CD4-positive, CD25-positive, alpha-beta regulatory T cell (primary cell): ENCODE results near the gene UGT8. TPM values are rescaled to one million over a fixed set of nuclear protein-coding genes. Genes with fewer than 3 reads are reported as not detected.
"Not testable (repeated sequence)": the region's sequence is repeated elsewhere in the genome, so short reads cannot be mapped to it uniquely, and the experiment has no call there.

Source experiments
- ATAC-seq, 2 donors: fragments of 150-1000 bp; cut with Tn5 transposase; one replicate each; pipeline ENCODE4 v1.10.0; 2021; ENCODE audit warnings: low read depth in 2 of 2, moderate number of reproducible peaks in 2 of 2, moderate library complexity in 1 of 2
- DNase-seq, 3 donors: peaks; one replicate each; pipeline versions ENCODE4 v3.0.0 to v3.0.0-alpha.2; 2012 to 2022; ENCODE audit warnings: mixed read lengths in 1 of 3
- H3K27ac ChIP-seq: one replicate; pipeline ENCODE4 v1.7.0; 2013; ENCODE audit warnings: mild to moderate bottlenecking, low read length; ENCODE audit not compliant: insufficient read depth, poor library complexity, severe bottlenecking
- H3K27me3 ChIP-seq: one replicate; pipeline ENCODE4 v1.7.0; 2013; ENCODE audit warnings: low read length; ENCODE audit not compliant: control insufficient read depth, insufficient read depth
- H3K36me3 ChIP-seq: one replicate; pipeline ENCODE4 v1.7.0; 2013; ENCODE audit warnings: mild to moderate bottlenecking, low read length, moderate library complexity; ENCODE audit not compliant: control insufficient read depth, insufficient read depth
- H3K4me1 ChIP-seq: 2 replicates; pipeline ENCODE4 v1.7.0; 2013; ENCODE audit warnings: mild to moderate bottlenecking, low read length; ENCODE audit not compliant: insufficient read depth, control insufficient read depth, poor library complexity, severe bottlenecking
- H3K4me3 ChIP-seq: one replicate; pipeline ENCODE4 v1.7.0; 2013; ENCODE audit warnings: low read depth, mild to moderate bottlenecking, low read length, moderate library complexity
- H3K9me3 ChIP-seq, 2 experiments: 1 replicate in 1 of 2; 2 replicates in 1 of 2; pipeline ENCODE4 v1.7.0; 2013; ENCODE audit warnings: low read length in 2 of 2, mild to moderate bottlenecking in 1 of 2, moderate library complexity in 1 of 2; ENCODE audit not compliant: control insufficient read depth in 2 of 2
- H3K27ac Mint-ChIP-seq, 3 donors: one replicate each; pipeline ENCODE4 v1.8.0; 2020 to 2022; ENCODE audit warnings: mild to moderate bottlenecking in 3 of 3, mixed read lengths in 3 of 3, moderate library complexity in 2 of 3
- H3K27me3 Mint-ChIP-seq: one replicate; pipeline ENCODE4 v1.8.0; 2022; ENCODE audit warnings: mild to moderate bottlenecking, mixed read lengths
- H3K36me3 Mint-ChIP-seq: one replicate; pipeline ENCODE4 v1.8.0; 2020; ENCODE audit warnings: mixed read lengths
- H3K4me1 Mint-ChIP-seq, 4 donors: one replicate each; pipeline ENCODE4 v1.8.0; 2020 to 2022; ENCODE audit warnings: mixed read lengths in 4 of 4, mild to moderate bottlenecking in 1 of 4
- H3K4me3 Mint-ChIP-seq, 4 donors: one replicate each; pipeline ENCODE4 v1.8.0; 2020 to 2022; ENCODE audit warnings: mild to moderate bottlenecking in 4 of 4, mixed read lengths in 4 of 4, moderate library complexity in 3 of 4
- H3K9me3 Mint-ChIP-seq, 7 donors: one replicate each; pipeline ENCODE4 v1.8.0; 2020 to 2022; ENCODE audit warnings: mixed read lengths in 7 of 7, mild to moderate bottlenecking in 3 of 7, moderate library complexity in 2 of 7
- polyA plus RNA-seq, 4 donors: library from polyadenylated mRNA; unstranded; fragments of 300-500 nt; fragmentation: Illumina TruSeq; gene quantifications; one replicate each; pipeline ENCODE4 v1.2.3, GENCODE V29; 2021
- total RNA-seq: library from RNA; stranded (reverse); gene quantifications from one replicate; pipeline ENCODE4 v1.2.3, GENCODE V29; 2022

The UGT8 gene
- total and polyA plus RNA-seq, 5 donors from 2014 or later: not detected

- Histone ChIP-seq H3K9me3 (no peaks in the 10 kb centered on the region), H3K4me3 (no peak overlapping the region), H3K27ac (no peak overlapping the region), H3K4me1 (no peaks in the 10 kb centered on the region), H3K27me3 (no peaks in the 10 kb centered on the region), H3K36me3 (no peaks in the 10 kb centered on the region)
- ATAC-seq: no peak
- no peaks in the 10 kb centered on the region for H3K4me1 Mint-ChIP-seq
- peaks cover 1 to 23% (median 7%) of the 10 kb centered on the region in 7 donors for H3K9me3 Mint-ChIP-seq
- H3K36me3 Mint-ChIP-seq: no peaks in the 10 kb centered on the region
- DNase-seq: no peak
- H3K27ac Mint-ChIP-seq: no peak overlapping the region
- no peak overlapping the region for H3K4me3 Mint-ChIP-seq
- H3K27me3 Mint-ChIP-seq: peaks cover 4% of the 10 kb centered on the region
Observed at GRCh38 chr4:114577386-114577785, 21.2 kb upstream of the UGT8 start.

GRCh38 chr4:114582621-114583020 is 16.0 kb upstream of the UGT8 start:
- Mint-ChIP-seq H3K27ac (peak overlapping the region in 1 of 3 donors; percentile 32), H3K4me3 (no peak overlapping the region), H3K4me1 (no peaks in the 10 kb centered on the region), H3K9me3 (peaks cover 1 to 23% (median 6%) of the 10 kb centered on the region in 7 donors), H3K36me3 (no peaks in the 10 kb centered on the region), H3K27me3 (no peaks in the 10 kb centered on the region)
- Histone ChIP-seq H3K9me3 (no peaks in the 10 kb centered on the region), H3K4me3 (no peak overlapping the region), H3K36me3 (no peaks in the 10 kb centered on the region), H3K4me1 (no peaks in the 10 kb centered on the region), H3K27ac (no peak overlapping the region), H3K27me3 (no peaks in the 10 kb centered on the region)
- ATAC-seq: no peak
- DNase-seq: no peak

GRCh38 chr4:114588305-114588704 is 10.3 kb upstream of the UGT8 start:
- H3K27ac ChIP-seq: no peak overlapping the region
- H3K4me1 Mint-ChIP-seq: no peaks in the 10 kb centered on the region
- H3K36me3 ChIP-seq: no peaks in the 10 kb centered on the region
- no peaks in the 10 kb centered on the region for H3K36me3 Mint-ChIP-seq
- DNase-seq: no peak
- H3K4me3 ChIP-seq: no peak overlapping the region
- H3K9me3 ChIP-seq: no peaks in the 10 kb centered on the region
- peaks cover 0 to 4% (median 0%) of the 10 kb centered on the region in 7 donors for H3K9me3 Mint-ChIP-seq
- H3K27me3 Mint-ChIP-seq: no peaks in the 10 kb centered on the region
- no peak overlapping the region for H3K4me3 Mint-ChIP-seq
- H3K27ac Mint-ChIP-seq: no peak overlapping the region
- no peaks in the 10 kb centered on the region for H3K27me3 ChIP-seq
- H3K4me1 ChIP-seq: no peaks in the 10 kb centered on the region
- no peak for ATAC-seq

GRCh38 chr4:114590360-114590759 is 8.2 kb upstream of the UGT8 start:
- not testable (repeated sequence) for H3K36me3 Mint-ChIP-seq, H3K27ac Mint-ChIP-seq, H3K4me1 ChIP-seq, ATAC-seq, DNase-seq, H3K9me3 ChIP-seq, H3K27me3 ChIP-seq, H3K4me3 Mint-ChIP-seq, H3K4me1 Mint-ChIP-seq, H3K9me3 Mint-ChIP-seq, H3K27ac ChIP-seq, H3K36me3 ChIP-seq, H3K27me3 Mint-ChIP-seq, H3K4me3 ChIP-seq

- no peaks in the 10 kb centered on the region for H3K36me3 Mint-ChIP-seq
- H3K4me1 Mint-ChIP-seq: no peaks in the 10 kb centered on the region
- Histone ChIP-seq H3K9me3 (no peaks in the 10 kb centered on the region), H3K27me3 (peaks cover 3% of the 10 kb centered on the region), H3K27ac (no peak overlapping the region), H3K36me3 (no peaks in the 10 kb centered on the region), H3K4me3 (no peak overlapping the region), H3K4me1 (no peaks in the 10 kb centered on the region)
- H3K4me3 Mint-ChIP-seq: no peak overlapping the region
- peaks cover 19% of the 10 kb centered on the region for H3K27me3 Mint-ChIP-seq
- no peak for DNase-seq
- H3K27ac Mint-ChIP-seq: no peak overlapping the region
- ATAC-seq: no peak
- H3K9me3 Mint-ChIP-seq: peaks cover 0 to 4% (median 0%) of the 10 kb centered on the region in 7 donors
Observed at GRCh38 chr4:114593526-114593925, 5.1 kb upstream of the UGT8 start.

- Histone ChIP-seq H3K4me3 (no peak overlapping the region), H3K27ac (no peak overlapping the region), H3K27me3 (peaks cover 8% of the 10 kb centered on the region)
Observed at GRCh38 chr4:114595207-114595606, 3.4 kb upstream of the UGT8 start.

GRCh38 chr4:114595921-114596320 is 2.7 kb upstream of the UGT8 start:
- no peak overlapping the region for H3K4me3 ChIP-seq
- H3K9me3 ChIP-seq: no peaks in the 10 kb centered on the region
- no peak for ATAC-seq
- H3K27me3 ChIP-seq: peaks cover 14% of the 10 kb centered on the region
- no peaks in the 10 kb centered on the region for H3K4me1 ChIP-seq
- DNase-seq: no peak
- H3K36me3 ChIP-seq: no peaks in the 10 kb centered on the region
- peaks cover 0 to 4% (median 0%) of the 10 kb centered on the region in 7 donors for H3K9me3 Mint-ChIP-seq
- H3K27ac ChIP-seq: no peak overlapping the region
- H3K4me1 Mint-ChIP-seq: peaks cover 0 to 11% (median 2%) of the 10 kb centered on the region in 4 donors
- peaks cover 39% of the 10 kb centered on the region for H3K27me3 Mint-ChIP-seq
- H3K36me3 Mint-ChIP-seq: no peaks in the 10 kb centered on the region
- no peak overlapping the region for H3K27ac Mint-ChIP-seq
- H3K4me3 Mint-ChIP-seq: no peak overlapping the region

More at GRCh38 chr4:114595207-114595606, 3.4 kb upstream of the UGT8 start:
- ATAC-seq (no peak), DNase-seq (no peak)
- no peaks in the 10 kb centered on the region for H3K36me3 ChIP-seq
- Mint-ChIP-seq H3K27me3 (peaks cover 32% of the 10 kb centered on the region), H3K27ac (peak overlapping the region in 1 of 3 donors; percentile 51), H3K4me3 (no peak overlapping the region), H3K9me3 (peaks cover 0 to 4% (median 0%) of the 10 kb centered on the region in 7 donors), H3K4me1 (peaks cover 0 to 11% (median 2%) of the 10 kb centered on the region in 4 donors), H3K36me3 (no peaks in the 10 kb centered on the region)
- no peaks in the 10 kb centered on the region for H3K4me1 ChIP-seq
- no peaks in the 10 kb centered on the region for H3K9me3 ChIP-seq

- Mint-ChIP-seq H3K4me1 (peaks cover 0 to 11% (median 2%) of the 10 kb centered on the region in 4 donors), H3K4me3 (peak overlapping the region in 2 of 4 donors; percentile 62), H3K27me3 (peaks cover 45% of the 10 kb centered on the region), H3K9me3 (peaks cover 0 to 2% (median 0%) of the 10 kb centered on the region in 7 donors), H3K27ac (no peak overlapping the region), H3K36me3 (no peaks in the 10 kb centered on the region)
- no peaks in the 10 kb centered on the region for H3K4me1 ChIP-seq
- no peak for ATAC-seq
- H3K9me3 ChIP-seq: no peaks in the 10 kb centered on the region
- H3K27ac ChIP-seq: no peak overlapping the region
- peaks cover 14% of the 10 kb centered on the region for H3K27me3 ChIP-seq
- H3K4me3 ChIP-seq: no peak overlapping the region
- DNase-seq: no peak
- no peaks in the 10 kb centered on the region for H3K36me3 ChIP-seq
Observed at GRCh38 chr4:114597410-114598115, 1.0 kb upstream of the UGT8 start.
